ENCODE data around the gene CSMD2.

The CSMD2 gene

GRCh38 chr1:34075576-34075975, 89.5 kb downstream of the CSMD2 start:
- TF ChIP-seq CTCF (IDR thresholded peaks at IDR 0.05; ENCODE audit: low read depth, low read length): no peak
- Histone ChIP-seq H3K36me3 (no peaks in the 10 kb centered on the region), H3K27me3 (ENCODE audit: insufficient read depth, low read depth, severe bottlenecking) (peaks cover 65% of the 10 kb centered on the region), H3K4me3 (ENCODE audit: low read depth, low read length) (no peak overlapping the region), H3K27ac (no peak overlapping the region), H3K9me3 (ENCODE audit: severe bottlenecking) (no peaks in the 10 kb centered on the region)
- DNase-seq: no peak

GRCh38 chr1:34073028-34073695, 91.9 kb downstream of the CSMD2 start:
- Histone ChIP-seq H3K27ac (no peak overlapping the region), H3K9me3 (ENCODE audit: severe bottlenecking) (no peaks in the 10 kb centered on the region), H3K36me3 (no peaks in the 10 kb centered on the region), H3K27me3 (ENCODE audit: insufficient read depth, low read depth, severe bottlenecking) (peaks cover 58% of the 10 kb centered on the region), H3K4me3 (ENCODE audit: low read depth, low read length) (no peak overlapping the region)
- DNase-seq: no peak
- TF ChIP-seq CTCF (IDR thresholded peaks at IDR 0.05; ENCODE audit: low read depth, low read length): no peak

- no peak for DNase-seq
- TF ChIP-seq CTCF (IDR thresholded peaks at IDR 0.05; ENCODE audit: low read depth, low read length): no peak
- H3K27me3 ChIP-seq (ENCODE audit: insufficient read depth, low read depth, severe bottlenecking): peaks cover 61% of the 10 kb centered on the region
Observed at GRCh38 chr1:34070201-34070836, 94.7 kb downstream of the CSMD2 start.

GRCh38 chr1:34066981-34067603, 97.9 kb downstream of the CSMD2 start:
- no peak for DNase-seq
- no peak for TF ChIP-seq CTCF (IDR thresholded peaks at IDR 0.05; ENCODE audit: low read depth, low read length)
- peaks cover 56% of the 10 kb centered on the region for H3K27me3 ChIP-seq (ENCODE audit: insufficient read depth, low read depth, severe bottlenecking)
- no peak overlapping the region for H3K4me3 ChIP-seq (ENCODE audit: low read depth, low read length)
- H3K27ac ChIP-seq: no peak overlapping the region
- no peaks in the 10 kb centered on the region for H3K9me3 ChIP-seq (ENCODE audit: severe bottlenecking)
- H3K36me3 ChIP-seq: no peaks in the 10 kb centered on the region

More at GRCh38 chr1:34070201-34070836, 94.7 kb downstream of the CSMD2 start:
- Histone ChIP-seq H3K9me3 (ENCODE audit: severe bottlenecking) (no peaks in the 10 kb centered on the region), H3K27ac (no peak overlapping the region), H3K36me3 (no peaks in the 10 kb centered on the region), H3K4me3 (ENCODE audit: low read depth, low read length) (no peak overlapping the region)

- no peak for TF ChIP-seq CTCF (IDR thresholded peaks at IDR 0.05; ENCODE audit: low read depth, low read length)
- H3K27ac ChIP-seq: no peak overlapping the region
- H3K4me3 ChIP-seq (ENCODE audit: low read depth, low read length): no peak overlapping the region
- peaks cover 57% of the 10 kb centered on the region for H3K27me3 ChIP-seq (ENCODE audit: insufficient read depth, low read depth, severe bottlenecking)
- H3K9me3 ChIP-seq (ENCODE audit: severe bottlenecking): no peaks in the 10 kb centered on the region
- DNase-seq: no peak
- no peaks in the 10 kb centered on the region for H3K36me3 ChIP-seq
Observed at GRCh38 chr1:34066166-34066565, 98.9 kb downstream of the CSMD2 start.

All from WERI-Rb-1 (cell line).